Mucosa of stomach (tissue), 1 donor: Measurements from ENCODE around the gene PAK5.

Source experiments
- H3K27me3 ChIP-seq: one replicate; pipeline ENCODE4 v1.7.0; 2013; ENCODE audit warnings: mild to moderate bottlenecking, low read length; ENCODE audit not compliant: control insufficient read depth, insufficient read depth
- H3K36me3 ChIP-seq: one replicate; pipeline ENCODE4 v1.7.0; 2013; ENCODE audit warnings: low read length; ENCODE audit not compliant: control insufficient read depth, insufficient read depth
- H3K4me1 ChIP-seq: one replicate; pipeline ENCODE4 v1.7.0; 2013; ENCODE audit warnings: mild to moderate bottlenecking, low read length; ENCODE audit not compliant: control insufficient read depth, insufficient read depth
- H3K4me3 ChIP-seq: one replicate; pipeline ENCODE4 v1.7.0; 2013; ENCODE audit warnings: low read length
- H3K9ac ChIP-seq: one replicate; pipeline ENCODE4 v1.7.0; 2013; ENCODE audit warnings: mild to moderate bottlenecking, low read length, moderate library complexity
- H3K9me3 ChIP-seq: one replicate; pipeline ENCODE4 v1.7.0; 2013; ENCODE audit warnings: mild to moderate bottlenecking, low read length, moderate library complexity; ENCODE audit not compliant: control insufficient read depth
- donor health status: Pancreatic carcinoma.

The PAK5 gene

GRCh38 chr20:9630554-9630953 is 208.3 kb downstream of the PAK5 start:
- Histone ChIP-seq H3K9me3 (no peaks in the 10 kb centered on the region), H3K9ac (no peak overlapping the region), H3K4me3 (no peak overlapping the region), H3K4me1 (peaks cover 8% of the 10 kb centered on the region), H3K27me3 (no peaks in the 10 kb centered on the region), H3K36me3 (no peaks in the 10 kb centered on the region)

- H3K9me3 ChIP-seq: no peaks in the 10 kb centered on the region
- no peak overlapping the region for H3K4me3 ChIP-seq
- H3K9ac ChIP-seq: no peak overlapping the region
- H3K36me3 ChIP-seq: no peaks in the 10 kb centered on the region
- peaks cover 8% of the 10 kb centered on the region for H3K4me1 ChIP-seq
- no peaks in the 10 kb centered on the region for H3K27me3 ChIP-seq
These were observed 209.0 kb downstream of the PAK5 start for GRCh38 chr20:9629831-9630230.

GRCh38 chr20:9628589-9628988 is 210.3 kb downstream of the PAK5 start:
- Histone ChIP-seq H3K36me3 (no peaks in the 10 kb centered on the region), H3K4me1 (peaks cover 8% of the 10 kb centered on the region), H3K9me3 (no peaks in the 10 kb centered on the region), H3K9ac (no peak overlapping the region), H3K27me3 (no peaks in the 10 kb centered on the region), H3K4me3 (no peak overlapping the region)

- no peak overlapping the region for H3K9ac ChIP-seq
- peaks cover 8% of the 10 kb centered on the region for H3K4me1 ChIP-seq
- no peaks in the 10 kb centered on the region for H3K27me3 ChIP-seq
- H3K4me3 ChIP-seq: no peak overlapping the region
- no peaks in the 10 kb centered on the region for H3K36me3 ChIP-seq
- H3K9me3 ChIP-seq: no peaks in the 10 kb centered on the region
These were observed 210.7 kb downstream of the PAK5 start for GRCh38 chr20:9628141-9628540.

GRCh38 chr20:9627219-9627618 is 211.7 kb downstream of the PAK5 start:
- Histone ChIP-seq H3K9ac (no peak overlapping the region), H3K4me1 (peaks cover 8% of the 10 kb centered on the region), H3K36me3 (no peaks in the 10 kb centered on the region), H3K4me3 (no peak overlapping the region), H3K27me3 (no peaks in the 10 kb centered on the region), H3K9me3 (no peaks in the 10 kb centered on the region)

- peaks cover 8% of the 10 kb centered on the region for H3K4me1 ChIP-seq
- no peaks in the 10 kb centered on the region for H3K9me3 ChIP-seq
- H3K27me3 ChIP-seq: no peaks in the 10 kb centered on the region
- no peaks in the 10 kb centered on the region for H3K36me3 ChIP-seq
- H3K4me3 ChIP-seq: no peak overlapping the region
- H3K9ac ChIP-seq: no peak overlapping the region
These were observed 212.5 kb downstream of the PAK5 start for GRCh38 chr20:9626357-9626756.

- Histone ChIP-seq H3K27me3 (no peaks in the 10 kb centered on the region), H3K4me1 (no peaks in the 10 kb centered on the region), H3K4me3 (no peak overlapping the region)
These were observed 220.9 kb downstream of the PAK5 start for GRCh38 chr20:9617940-9618339.

GRCh38 chr20:9616833-9617461 is 221.9 kb downstream of the PAK5 start:
- Histone ChIP-seq H3K9ac (no peak overlapping the region), H3K36me3 (no peaks in the 10 kb centered on the region), H3K27me3 (no peaks in the 10 kb centered on the region), H3K4me3 (no peak overlapping the region), H3K9me3 (no peaks in the 10 kb centered on the region), H3K4me1 (no peaks in the 10 kb centered on the region)

More at GRCh38 chr20:9617940-9618339, 220.9 kb downstream of the PAK5 start:
- H3K36me3 ChIP-seq: no peaks in the 10 kb centered on the region
- H3K9me3 ChIP-seq: no peaks in the 10 kb centered on the region
- no peak overlapping the region for H3K9ac ChIP-seq

- Histone ChIP-seq H3K36me3 (no peaks in the 10 kb centered on the region), H3K27me3 (no peaks in the 10 kb centered on the region), H3K4me3 (no peak overlapping the region), H3K9me3 (no peaks in the 10 kb centered on the region), H3K4me1 (no peaks in the 10 kb centered on the region), H3K9ac (no peak overlapping the region)
These were observed 222.4 kb downstream of the PAK5 start for GRCh38 chr20:9616455-9616805.

- Histone ChIP-seq H3K9ac (no peak overlapping the region), H3K4me3 (no peak overlapping the region), H3K27me3 (no peaks in the 10 kb centered on the region), H3K9me3 (no peaks in the 10 kb centered on the region), H3K36me3 (no peaks in the 10 kb centered on the region), H3K4me1 (no peaks in the 10 kb centered on the region)
These were observed 223.0 kb downstream of the PAK5 start for GRCh38 chr20:9615766-9616454.

- Histone ChIP-seq H3K36me3 (no peaks in the 10 kb centered on the region), H3K4me3 (no peak overlapping the region), H3K9me3 (no peaks in the 10 kb centered on the region), H3K4me1 (no peaks in the 10 kb centered on the region), H3K9ac (no peak overlapping the region), H3K27me3 (no peaks in the 10 kb centered on the region)
These were observed 223.8 kb downstream of the PAK5 start for GRCh38 chr20:9615118-9615517.

- Histone ChIP-seq H3K9ac (no peak overlapping the region), H3K4me1 (no peaks in the 10 kb centered on the region), H3K9me3 (no peaks in the 10 kb centered on the region), H3K27me3 (no peaks in the 10 kb centered on the region), H3K4me3 (no peak overlapping the region), H3K36me3 (no peaks in the 10 kb centered on the region)
These were observed 225.0 kb downstream of the PAK5 start for GRCh38 chr20:9613871-9614270.
